LNCaP clone FGC (cell line): Measurements from ENCODE around the gene HRK.
A peak's percentile ranks its signal among the peaks of the same experiment; 100 is the strongest.

ENCODE experiments used
- DNase-seq: peaks from one replicate; pipeline ENCODE4 v3.0.0-alpha.2; 2011; ENCODE audit warnings: low read depth
- H3K4me3 ChIP-seq: 2 replicates; pipeline ENCODE4 v1.5.1; 2011; ENCODE audit warnings: mild to moderate bottlenecking, low read depth, low read length, control low read depth
- CTCF ChIP-seq: IDR thresholded peaks from 2 replicates; pipeline ENCODE4 v1.5.1; 2012; ENCODE audit warnings: mild to moderate bottlenecking; ENCODE audit not compliant: control insufficient read depth, insufficient read depth; ENCODE audit errors: extremely low read depth

Gene HRK

DNA sequence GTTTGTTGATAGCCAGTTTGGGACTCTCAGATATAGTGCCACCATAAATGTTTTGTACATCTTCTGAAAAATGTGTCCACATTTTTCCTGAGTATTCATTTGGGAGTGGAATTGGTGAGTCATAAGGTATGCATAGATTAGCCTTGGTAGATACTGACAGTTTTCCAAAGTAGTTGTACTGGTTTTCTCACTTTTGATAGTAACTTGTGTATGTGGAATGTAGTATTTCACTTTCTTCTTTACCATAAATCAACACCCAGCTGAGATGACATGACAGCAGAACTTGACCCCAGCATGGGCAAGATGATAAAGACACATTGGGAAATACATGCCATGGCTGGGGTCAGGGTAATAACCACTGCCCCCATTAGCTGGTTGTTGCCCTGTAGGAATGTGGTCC lies 34.9 kb upstream of the HRK start:
- H3K4me3 ChIP-seq, result no peak overlapping the region

GRCh38 chr12:116915326-116915725 lies 34.1 kb upstream of the HRK start:
- H3K4me3 ChIP-seq, result no peak overlapping the region
- TF ChIP-seq CTCF, result no peak
- DNase-seq, result no peak

More for the DNA sequence above, 34.9 kb upstream of the HRK start:
- TF ChIP-seq CTCF, result no peak
- no peak for DNase-seq

DNA sequence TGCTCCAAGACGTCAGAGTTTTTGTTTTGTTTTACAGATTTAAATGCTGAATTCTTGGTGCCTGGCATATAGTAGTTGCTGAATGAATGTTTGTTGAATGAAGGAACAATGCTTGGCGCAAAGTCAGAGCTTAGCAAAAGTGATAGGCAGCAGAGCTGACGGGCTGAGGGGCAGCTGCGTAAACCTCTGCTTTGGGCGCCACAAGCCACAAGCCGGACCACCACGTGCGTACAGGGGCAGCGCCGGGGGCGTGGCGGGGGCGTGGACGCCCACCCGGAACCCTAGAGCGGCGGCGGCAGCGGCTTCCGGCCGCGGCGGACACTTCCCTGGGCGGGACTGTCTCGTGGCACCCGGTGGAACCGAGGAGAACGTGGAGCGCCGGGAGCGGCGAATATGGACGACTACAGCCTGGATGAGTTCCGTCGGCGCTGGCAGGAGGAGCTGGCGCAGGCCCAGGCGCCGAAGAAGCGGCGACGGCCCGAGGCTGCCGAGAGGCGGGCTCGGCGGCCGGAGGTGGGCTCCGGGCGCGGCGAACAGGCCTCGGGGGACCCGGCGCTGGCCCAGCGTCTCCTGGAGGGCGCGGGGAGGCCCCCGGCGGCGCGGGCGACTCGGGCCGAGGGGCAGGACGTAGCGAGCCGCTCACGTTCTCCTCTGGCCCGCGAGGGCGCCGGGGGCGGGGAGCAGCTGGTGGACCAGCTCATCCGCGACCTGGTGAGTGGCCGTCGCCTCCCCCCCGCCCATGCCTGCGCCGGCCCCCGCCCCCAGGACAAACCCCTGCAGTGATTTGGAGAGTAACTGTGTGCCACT lies 29.6 kb upstream of the HRK start, which contains the start of gene FBXW8:
Gene FBXW8, plus strand, starts transcription at position 306 of the 807 bp plus-strand sequence. Its CDS starts 88 bp downstream, at position 394.
- DNase-seq, result no peak
- no peak for TF ChIP-seq CTCF
- peak within 1 kb of the TSS; percentile 65 for H3K4me3 ChIP-seq

DNA sequence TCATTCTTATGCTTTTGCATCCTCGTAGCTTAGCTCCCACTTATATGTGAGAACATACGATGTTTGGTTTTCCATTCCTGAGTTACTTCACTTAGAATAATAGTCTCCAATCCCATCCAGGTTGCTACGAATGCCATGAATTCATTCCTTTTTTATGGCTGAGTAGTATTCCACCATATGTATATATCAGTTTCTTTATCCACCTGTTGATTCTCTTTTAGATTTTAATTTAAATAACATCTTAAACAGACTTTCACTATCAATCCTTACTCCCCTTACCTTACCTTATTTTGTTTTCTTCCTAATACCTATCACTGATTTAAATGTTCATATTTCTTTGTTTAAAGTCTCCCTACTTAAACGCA lies 29.0 kb upstream of the HRK start:
- peak overlapping the region; percentile 65 for H3K4me3 ChIP-seq
- DNase-seq, result no peak
- TF ChIP-seq CTCF, result no peak

- DNase-seq, result no peak
- H3K4me3 ChIP-seq, result no peak overlapping the region
- TF ChIP-seq CTCF, result no peak
These were observed 25.0 kb upstream of the HRK start for GRCh38 chr12:116906285-116906684.

DNA sequence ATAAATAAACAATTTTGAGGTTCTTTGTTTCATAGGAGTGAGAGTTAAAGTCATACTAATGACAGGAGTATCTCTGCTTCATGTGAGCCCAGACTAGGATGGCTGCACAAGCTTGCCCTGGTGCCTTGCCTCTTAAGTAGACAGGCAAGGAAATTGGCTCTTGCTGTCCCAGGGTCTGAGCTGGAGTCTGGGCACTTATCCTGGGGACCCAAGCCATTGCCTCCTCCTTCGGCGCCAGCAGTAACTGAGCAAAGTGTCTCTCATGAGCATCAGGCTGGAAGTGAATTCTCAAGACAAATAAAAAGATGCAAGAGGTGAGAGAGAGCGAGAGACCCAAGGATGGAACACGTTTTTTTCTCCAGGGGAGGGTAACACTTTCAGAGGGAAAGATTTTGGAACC lies 22.6 kb upstream of the HRK start:
- no peak for DNase-seq
- TF ChIP-seq CTCF, result no peak
- H3K4me3 ChIP-seq, result no peak overlapping the region

- H3K4me3 ChIP-seq, result no peak overlapping the region
- DNase-seq, result no peak
- no peak for TF ChIP-seq CTCF
These were observed 20.4 kb upstream of the HRK start for GRCh38 chr12:116901612-116902011.
